GM10248 (cell line): Measurements from ENCODE around the gene ANKIB1.

Experiments used
- CTCF ChIA-PET: fragments of 300-600 bp; sonication (Branson Sonifier 250); formaldehyde crosslinking; extraction: SDS; loops from one replicate; lab custom pipeline; 2021; ENCODE audit warnings: antibody characterized with exemption; lab: Yijun Ruan, JAX
- POLR2A ChIA-PET: fragments of 350-650 bp; sonication (Branson Sonifier 250); formaldehyde crosslinking; extraction: SDS; loops from one replicate; lab custom pipeline; 2020; ENCODE audit warnings: antibody characterized with exemption; lab: Yijun Ruan, JAX
- DNase-seq: peaks from one replicate; pipeline ENCODE4 v3.0.0; 2012; ENCODE audit errors: extremely low spot score
- TF ChIP-seq, protein P1 (sequence below): IDR thresholded peaks from 2 replicates; pipeline ENCODE4 v1.5.1; 2012; ENCODE audit warnings: mild to moderate bottlenecking, low read depth; ENCODE audit errors: extremely low read depth, missing control alignments, control extremely low read depth

ANKIB1 gene

DNA sequence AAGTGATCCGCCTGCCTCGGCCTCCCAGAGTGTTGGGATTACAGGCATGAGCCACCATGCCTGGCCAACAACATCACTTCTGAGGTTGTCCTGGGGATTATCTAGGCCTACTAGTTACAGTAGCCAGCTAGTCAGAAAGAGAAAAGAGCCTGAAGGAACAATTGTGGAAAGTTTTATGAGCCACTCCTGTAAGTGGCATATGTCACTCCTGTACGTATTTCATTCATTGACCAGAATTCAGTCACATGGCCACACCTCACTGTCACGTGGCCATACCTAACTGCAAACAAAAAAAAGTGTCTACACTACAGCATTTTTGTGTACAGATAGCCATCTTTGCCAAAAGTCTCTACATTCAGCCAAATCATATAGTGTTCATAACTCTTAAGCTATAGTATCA lies 85.7 kb downstream of the ANKIB1 start:
- no peak for DNase-seq
- TF ChIP-seq, protein P1, sequence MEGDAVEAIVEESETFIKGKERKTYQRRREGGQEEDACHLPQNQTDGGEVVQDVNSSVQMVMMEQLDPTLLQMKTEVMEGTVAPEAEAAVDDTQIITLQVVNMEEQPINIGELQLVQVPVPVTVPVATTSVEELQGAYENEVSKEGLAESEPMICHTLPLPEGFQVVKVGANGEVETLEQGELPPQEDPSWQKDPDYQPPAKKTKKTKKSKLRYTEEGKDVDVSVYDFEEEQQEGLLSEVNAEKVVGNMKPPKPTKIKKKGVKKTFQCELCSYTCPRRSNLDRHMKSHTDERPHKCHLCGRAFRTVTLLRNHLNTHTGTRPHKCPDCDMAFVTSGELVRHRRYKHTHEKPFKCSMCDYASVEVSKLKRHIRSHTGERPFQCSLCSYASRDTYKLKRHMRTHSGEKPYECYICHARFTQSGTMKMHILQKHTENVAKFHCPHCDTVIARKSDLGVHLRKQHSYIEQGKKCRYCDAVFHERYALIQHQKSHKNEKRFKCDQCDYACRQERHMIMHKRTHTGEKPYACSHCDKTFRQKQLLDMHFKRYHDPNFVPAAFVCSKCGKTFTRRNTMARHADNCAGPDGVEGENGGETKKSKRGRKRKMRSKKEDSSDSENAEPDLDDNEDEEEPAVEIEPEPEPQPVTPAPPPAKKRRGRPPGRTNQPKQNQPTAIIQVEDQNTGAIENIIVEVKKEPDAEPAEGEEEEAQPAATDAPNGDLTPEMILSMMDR: no peak
- CTCF ChIA-PET: interaction anchor here (1.0 to 1.9 kb wide), 3 partner anchors 11 to 21 kb away, joined by 3 to 5 read pairs (median 4); no protein-coding TSS in a partner anchor
- POLR2A ChIA-PET: no interaction called here

GRCh38 chr7:92332782-92333181 lies 87.0 kb downstream of the ANKIB1 start:
- POLR2A ChIA-PET: no interaction called here
- CTCF ChIA-PET: interaction anchor here (1.0 to 1.9 kb wide), 3 partner anchors 10 to 20 kb away, joined by 3 to 5 read pairs (median 4); no protein-coding TSS in a partner anchor
- TF ChIP-seq, protein P1: no peak
- DNase-seq: no peak

DNA sequence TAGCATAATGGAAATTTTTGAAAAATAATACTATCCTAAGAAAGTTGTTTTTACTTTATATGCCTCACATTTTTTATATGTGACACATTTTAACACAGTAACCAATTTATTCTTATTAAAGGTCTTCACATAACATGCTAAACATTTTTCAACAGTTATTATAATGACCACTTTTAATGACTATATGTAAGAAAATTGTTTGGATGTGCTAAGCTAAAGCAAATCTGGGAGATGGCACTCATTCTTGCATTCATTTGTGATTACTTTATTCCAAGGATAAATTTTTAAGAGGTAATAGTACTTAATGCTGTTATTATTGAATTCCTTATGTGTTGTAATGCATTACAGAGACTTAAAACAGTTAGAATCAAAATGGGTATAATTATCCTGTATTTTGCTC lies 88.1 kb downstream of the ANKIB1 start:
- TF ChIP-seq, protein P1: no peak
- POLR2A ChIA-PET: no interaction called here
- CTCF ChIA-PET: no interaction called here
- no peak for DNase-seq

DNA sequence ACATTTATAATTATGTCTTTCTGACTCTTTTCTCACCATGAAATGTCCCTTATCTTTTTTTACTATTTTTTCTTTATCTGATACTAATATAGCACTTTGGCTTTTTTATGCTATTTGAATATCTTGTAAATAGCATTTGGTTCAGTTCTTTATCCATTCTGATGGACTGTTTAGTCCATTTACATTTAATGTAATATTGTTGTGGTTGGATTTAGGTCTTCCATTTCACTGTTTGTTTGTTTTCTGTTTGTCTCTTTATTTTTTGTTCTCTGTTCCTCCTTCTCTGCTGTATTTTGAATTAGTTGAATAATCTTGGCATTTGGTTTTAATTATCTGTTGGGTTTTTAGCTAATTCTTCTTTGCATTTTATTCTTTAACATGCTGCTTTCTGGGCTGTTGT lies 89.8 kb downstream of the ANKIB1 start:
- CTCF ChIA-PET: interaction anchor here (1.0 kb wide), 1 partner anchor 89 kb away, joined by 4 read pairs; no protein-coding TSS in a partner anchor

GRCh38 chr7:92336662-92337340 lies 91.0 kb downstream of the ANKIB1 start:
- CTCF ChIA-PET: interaction anchor here (1.0 to 1.3 kb wide), 4 partner anchors 16 to 87 kb away, joined by 3 read pairs; no protein-coding TSS in a partner anchor
- no peak for DNase-seq
- TF ChIP-seq, protein P1: no peak
- POLR2A ChIA-PET: no interaction called here

More for the DNA sequence above, 89.8 kb downstream of the ANKIB1 start:
- TF ChIP-seq, protein P1: no peak
- POLR2A ChIA-PET: no interaction called here
- DNase-seq: no peak

- POLR2A ChIA-PET: no interaction called here
- TF ChIP-seq, protein P1: no peak
- DNase-seq: no peak
- CTCF ChIA-PET: interaction anchor here (1.3 kb wide), 1 partner anchor 107 kb away, joined by 3 read pairs; the partner anchor contains the start of gene GATAD1
Measured at GRCh38 chr7:92340016-92340415, 94.2 kb downstream of the ANKIB1 start.
